K562 (cell line): ENCODE measurements around the gene AP2S1. TPM values are rescaled to one million over a fixed set of nuclear protein-coding genes. Genes with fewer than 3 reads are reported as not detected.

Experiments
- CGGBP1 ChIP-seq: fragments of 250-450 bp; sonication (Bioruptor Pico); IDR thresholded peaks from 2 replicates; pipeline ENCODE4 v1.9.0; 2021; ENCODE audit warnings: mild to moderate bottlenecking
- DNMT1 ChIP-seq: fragments of 450-650 bp; IDR thresholded peaks from 2 replicates; pipeline ENCODE4 v1.6.1; 2016; ENCODE audit warnings: antibody characterized with exemption, mild to moderate bottlenecking
- ETV5 ChIP-seq: sonication (generic); formaldehyde crosslinking; IDR thresholded peaks from 2 replicates; pipeline ENCODE4 v1.4.0; 2020; ENCODE audit warnings: low read depth, mild to moderate bottlenecking, missing genetic modification reagents
- FOXP1 ChIP-seq: sonication (generic); formaldehyde crosslinking; IDR thresholded peaks from 2 replicates; pipeline ENCODE4 v1.8.0; 2022; ENCODE audit warnings: mild to moderate bottlenecking, missing genetic modification reagents
- GABPB1 ChIP-seq: sonication (generic); formaldehyde crosslinking; IDR thresholded peaks from 2 replicates; pipeline ENCODE4 v1.8.0; 2022; ENCODE audit warnings: mild to moderate bottlenecking, missing genetic modification reagents
- MAFG ChIP-seq: fragments of 450-650 bp; conservative IDR thresholded peaks from 2 replicates; pipeline ENCODE4 v1.6.1; 2016; ENCODE audit warnings: missing genetic modification characterization, missing compliant biosample characterization
- PHF20 ChIP-seq: fragments of 450-650 bp; IDR thresholded peaks from 2 replicates; pipeline ENCODE4 v1.6.1; 2018; ENCODE audit not compliant: partially characterized antibody
- RBM15 ChIP-seq: fragments of 200-400 bp; formaldehyde crosslinking; IDR thresholded peaks from 2 replicates; pipeline ENCODE4 v1.6.1; 2018; ENCODE audit warnings: mild to moderate bottlenecking, low read length, moderate library complexity; ENCODE audit not compliant: insufficient read depth
- RHOXF2B ChIP-seq: fragments of 250-450 bp; sonication (Bioruptor Pico); conservative IDR thresholded peaks from 2 replicates; pipeline ENCODE4 v1.5.1; 2021
- SIN3A ChIP-seq, 2 experiments: fragments of 150-350 bp in 1 of 2; IDR thresholded peaks; 2 replicates each; pipeline ENCODE4 v1.6.1; 2011 to 2016; ENCODE audit warnings: borderline replicate concordance in 2 of 2, low read depth in 2 of 2, low read length in 2 of 2, mild to moderate bottlenecking in 2 of 2, moderate library complexity in 2 of 2; ENCODE audit not compliant: control insufficient read depth in 1 of 2
- SMAD2 ChIP-seq: fragments of 150-350 bp; IDR thresholded peaks from 2 replicates; pipeline ENCODE4 v1.6.1; 2014; ENCODE audit warnings: low read depth, mild to moderate bottlenecking, low read length
- TGIF2 ChIP-seq: sonication (generic); formaldehyde crosslinking; IDR thresholded peaks from 2 replicates; pipeline ENCODE4 v1.8.1; 2022; ENCODE audit warnings: mild to moderate bottlenecking, missing genetic modification reagents, moderate library complexity
- XRCC5 ChIP-seq: fragments of 200-400 bp; formaldehyde crosslinking; IDR thresholded peaks from 2 replicates; pipeline ENCODE4 v1.6.1; 2017; ENCODE audit warnings: low read depth, mild to moderate bottlenecking, low read length
- YY1 ChIP-seq, 3 experiments: IDR thresholded peaks; 2 replicates each; pipeline ENCODE4 v1.6.1; 2011; ENCODE audit warnings: low read length in 2 of 3, mild to moderate bottlenecking in 2 of 3, moderate library complexity in 2 of 3, borderline replicate concordance in 1 of 3, control low read depth in 1 of 3, low read depth in 1 of 3; ENCODE audit not compliant: insufficient read depth in 3 of 3, insufficient replicate concordance in 2 of 3, control insufficient read depth in 1 of 3, insufficient read length in 1 of 3; ENCODE audit errors: extremely low read depth in 1 of 3
- ZBED1 ChIP-seq: IDR thresholded peaks from 2 replicates; pipeline ENCODE4 v1.6.1; 2014
- ZC3H4 ChIP-seq: sonication (generic); formaldehyde crosslinking; IDR thresholded peaks from 2 replicates; pipeline ENCODE4 v1.9.0; 2021; ENCODE audit warnings: missing genetic modification reagents, borderline replicate concordance
- ZKSCAN3 ChIP-seq: fragments of 250-450 bp; sonication (Bioruptor Pico); IDR thresholded peaks from 2 replicates; pipeline ENCODE4 v1.4.0; 2020
- ZNF165 ChIP-seq: fragments of 250-450 bp; sonication (Bioruptor Pico); IDR thresholded peaks from 2 replicates; pipeline ENCODE4 v1.4.0; 2020; ENCODE audit warnings: borderline replicate concordance
- ZNF184 ChIP-seq: sonication (generic); formaldehyde crosslinking; IDR thresholded peaks from 2 replicates; pipeline ENCODE4 v1.5.0; 2020; ENCODE audit warnings: missing genetic modification reagents
- ZNF354B ChIP-seq: fragments of 250-450 bp; sonication (Bioruptor Pico); IDR thresholded peaks from 2 replicates; pipeline ENCODE4 v1.4.0; 2020
- ZNF512 ChIP-seq: IDR thresholded peaks from 2 replicates; pipeline ENCODE4 v1.6.1; 2016; ENCODE audit warnings: missing genetic modification characterization, missing compliant biosample characterization
- ZNF589 ChIP-seq: fragments of 200-800 bp; sonication (Bioruptor generic); IDR thresholded peaks from 2 replicates; pipeline ENCODE4 v1.6.1; 2016; ENCODE audit warnings: low read depth, missing genetic modification characterization, missing compliant biosample characterization
- ZNF695 ChIP-seq: fragments of 450-650 bp; formaldehyde crosslinking; IDR thresholded peaks from 2 replicates; pipeline ENCODE4 v1.4.0; 2020; ENCODE audit warnings: mild to moderate bottlenecking, moderate library complexity
- ZNF699 ChIP-seq: fragments of 250-450 bp; sonication (Bioruptor Pico); IDR thresholded peaks from 2 replicates; pipeline ENCODE4 v1.8.0; 2021; ENCODE audit warnings: mild to moderate bottlenecking, moderate library complexity; ENCODE audit not compliant: insufficient replicate concordance
- polyA plus RNA-seq, 8 experiments: library from polyadenylated mRNA; depleted of rRNA in 4 of 8; stranded (reverse) in 5 of 8; unstranded in 3 of 8; fragments of >200 nt; fragmentation: Nextera tagmentation in 2 of 8; fragmentation: Illumina TruSeq in 1 of 8; extraction: Ambion mirVana in 2 of 8; extraction: Trizol in 1 of 8; gene quantifications; 2 replicates each; pipeline versions ENCODE4 v1.2.1 to v1.2.3, GENCODE V29; 2011 to 2014; ENCODE audit warnings: inconsistent platforms in 1 of 8, missing spikeins in 1 of 8
- total RNA-seq, 7 experiments: library from RNA; depleted of rRNA in 6 of 7; stranded (reverse); fragments of >200 nt in 6 of 7; fragmentation: Illumina TruSeq in 2 of 7; extraction: Trizol in 2 of 7; gene quantifications; 2 replicates each; pipeline versions ENCODE4 v1.2.1 to v1.2.3, GENCODE V29; 2011 to 2021; ENCODE audit warnings: low replicate concordance in 1 of 7
- TF ChIP-seq, protein P1 (sequence below): sonication (generic); formaldehyde crosslinking; IDR thresholded peaks from 2 replicates; pipeline ENCODE4 v1.8.1; 2023; ENCODE audit warnings: mild to moderate bottlenecking, missing genetic modification reagents
- TF ChIP-seq, protein P2 (sequence below): sonication (generic); IDR thresholded peaks from 2 replicates; pipeline ENCODE4 v1.6.1; 2016

The AP2S1 gene
- total and polyA plus RNA-seq, 9 of the 15 experiments (the other 6 are each of a cell fraction or from before 2014, with no cell fraction given) = 32.4 to 294 (median 136) TPM

DNA sequence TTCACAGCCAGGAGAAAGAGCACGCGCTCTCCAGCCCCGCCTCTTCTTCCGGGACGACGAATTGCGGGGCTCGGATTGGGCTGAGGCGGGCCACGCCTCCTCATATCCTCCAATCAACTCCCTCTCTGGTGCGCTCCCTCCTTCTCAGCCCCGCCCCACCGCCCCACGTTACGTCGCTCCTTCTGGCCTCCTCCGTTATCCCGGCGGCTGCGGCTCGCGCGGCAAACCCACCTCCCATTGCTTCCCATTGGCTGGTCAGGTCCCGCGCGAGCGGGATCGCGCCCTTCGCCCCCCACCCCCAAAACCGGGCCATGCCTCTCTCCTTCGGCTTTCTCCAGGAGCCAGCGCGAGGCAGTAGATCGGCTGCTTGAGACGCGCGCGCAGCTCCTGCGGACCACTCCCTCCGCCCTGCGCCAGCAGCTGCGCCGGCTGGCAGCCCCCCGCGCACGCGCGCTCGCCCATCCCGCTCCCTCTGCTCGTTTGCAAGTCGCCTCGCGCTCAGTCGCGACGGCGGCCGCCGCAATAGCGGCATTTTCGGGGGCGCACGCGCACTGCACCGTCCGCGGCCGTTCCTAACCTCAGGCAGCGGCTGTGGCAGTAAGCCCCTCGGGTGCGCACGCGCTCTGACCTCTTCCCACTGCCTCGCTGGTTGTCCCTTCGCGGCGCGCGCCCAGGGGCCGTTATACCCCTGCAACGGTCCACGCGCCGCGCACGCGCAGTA is 9.6 kb upstream of the AP2S1 start (continued):
- TF ChIP-seq PHF20 (peak; percentile 38), DNMT1 (no peak), ZNF699 (CRISPR knock-in tag) (no peak), ZNF589 (CRISPR knock-in tag) (no peak), ZKSCAN3 (CRISPR knock-in tag) (no peak), ZNF512 (tag) (no peak), ZNF354B (CRISPR knock-in tag) (no peak), CGGBP1 (CRISPR knock-in tag) (no peak), ZNF184 (CRISPR knock-in tag) (no peak), RHOXF2B (no peak), ZNF695 (CRISPR knock-in tag) (no peak), ZNF165 (CRISPR knock-in tag) (no peak), YY1 (IDR thresholded peaks at IDR 0.05; ENCODE audit: borderline replicate concordance in 1 of 3, control insufficient read depth in 1 of 3, extremely low read depth in 1 of 3, insufficient read depth in 3 of 3, insufficient read length in 1 of 3, insufficient replicate concordance in 2 of 3, low read depth in 1 of 3, low read length in 2 of 3) (peak in 1 of 3 experiments; percentile 35), FOXP1 (CRISPR knock-in tag) (peak; percentile 82), RBM15 (no peak), MAFG (tag) (no peak), SMAD2 (no peak), SIN3A (IDR thresholded peaks at IDR 0.05; ENCODE audit: borderline replicate concordance in 2 of 2, control insufficient read depth in 1 of 2, low read depth in 2 of 2, low read length in 2 of 2) (peak in 1 of 2 experiments; percentile 72; a peak in 1 of 4 replicates), GABPB1 (peak; percentile 76), XRCC5 (peak; percentile 10; the same call in 1 of the 2 replicates), TGIF2 (CRISPR knock-in tag) (peak; percentile 82; the same call in 1 of the 2 replicates), ZBED1 (peak; percentile 79), ZC3H4 (CRISPR knock-in tag) (0 out of 2 replicates have a peak, but pooled peaks have one; percentile 37), ETV5 (CRISPR knock-in tag) (no peak)
- TF ChIP-seq, protein P1, sequence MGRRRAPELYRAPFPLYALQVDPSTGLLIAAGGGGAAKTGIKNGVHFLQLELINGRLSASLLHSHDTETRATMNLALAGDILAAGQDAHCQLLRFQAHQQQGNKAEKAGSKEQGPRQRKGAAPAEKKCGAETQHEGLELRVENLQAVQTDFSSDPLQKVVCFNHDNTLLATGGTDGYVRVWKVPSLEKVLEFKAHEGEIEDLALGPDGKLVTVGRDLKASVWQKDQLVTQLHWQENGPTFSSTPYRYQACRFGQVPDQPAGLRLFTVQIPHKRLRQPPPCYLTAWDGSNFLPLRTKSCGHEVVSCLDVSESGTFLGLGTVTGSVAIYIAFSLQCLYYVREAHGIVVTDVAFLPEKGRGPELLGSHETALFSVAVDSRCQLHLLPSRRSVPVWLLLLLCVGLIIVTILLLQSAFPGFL = peak; percentile 95
- TF ChIP-seq, protein P2, sequence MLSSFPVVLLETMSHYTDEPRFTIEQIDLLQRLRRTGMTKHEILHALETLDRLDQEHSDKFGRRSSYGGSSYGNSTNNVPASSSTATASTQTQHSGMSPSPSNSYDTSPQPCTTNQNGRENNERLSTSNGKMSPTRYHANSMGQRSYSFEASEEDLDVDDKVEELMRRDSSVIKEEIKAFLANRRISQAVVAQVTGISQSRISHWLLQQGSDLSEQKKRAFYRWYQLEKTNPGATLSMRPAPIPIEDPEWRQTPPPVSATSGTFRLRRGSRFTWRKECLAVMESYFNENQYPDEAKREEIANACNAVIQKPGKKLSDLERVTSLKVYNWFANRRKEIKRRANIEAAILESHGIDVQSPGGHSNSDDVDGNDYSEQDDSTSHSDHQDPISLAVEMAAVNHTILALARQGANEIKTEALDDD = no peak
